Measurements from ENCODE around the gene PCSK6. TPM values are rescaled to one million over a fixed set of nuclear protein-coding genes. Genes with fewer than 3 reads are reported as not detected.

Gene PCSK6
- total RNA-seq, 2 donors from 2014 or later = 29.9 to 39.5 TPM

GRCh38 chr15:101437209-101437608, 52.3 kb downstream of the PCSK6 start:
- Histone ChIP-seq H3K27ac (no peak overlapping the region), H3K9ac (ENCODE audit: low read depth in 2 of 2, low read length in 2 of 2) (no peak overlapping the region), H3K4me1 (no peaks in the 10 kb centered on the region), H3K27me3 (no peaks in the 10 kb centered on the region), H3K36me3 (no peaks in the 10 kb centered on the region), H3K9me3 (no peaks in the 10 kb centered on the region), H3K4me3 (no peak overlapping the region)
- no peak for TF ChIP-seq CTCF (IDR thresholded peaks at IDR 0.05)
- intact Hi-C loops (cut with DNase I) = no loop called here
- no peak for DNase-seq

DNA sequence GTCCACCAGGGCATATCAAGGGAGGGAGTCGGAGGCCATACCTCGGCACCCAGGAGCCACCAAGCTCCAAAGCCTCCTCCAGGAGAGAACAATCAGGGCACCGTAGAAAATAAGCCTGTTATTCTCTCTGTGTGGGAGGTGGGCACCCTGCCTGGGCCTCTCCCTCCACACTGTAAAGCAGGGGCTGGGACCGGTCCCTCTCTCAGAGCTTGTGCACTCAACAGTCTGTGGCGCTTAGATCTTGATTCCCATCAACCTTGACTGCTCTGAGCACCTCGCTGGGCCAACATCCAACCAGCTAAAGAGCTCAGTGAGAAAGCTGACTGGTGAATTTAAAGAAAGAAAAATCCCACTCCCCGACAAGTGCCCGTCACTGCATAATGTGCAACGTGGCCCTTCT, 53.0 kb downstream of the PCSK6 start:
- intact Hi-C loops (cut with DNase I) = no loop called here
- TF ChIP-seq CTCF (IDR thresholded peaks at IDR 0.05) = no peak
- no peaks in the 10 kb centered on the region for H3K9me3 ChIP-seq
- no peak overlapping the region for H3K4me3 ChIP-seq
- DNase-seq = no peak
- no peaks in the 10 kb centered on the region for H3K27me3 ChIP-seq
- H3K4me1 ChIP-seq = no peaks in the 10 kb centered on the region
- H3K9ac ChIP-seq (ENCODE audit: low read depth in 2 of 2, low read length in 2 of 2) = no peak overlapping the region
- H3K27ac ChIP-seq = no peak overlapping the region
- H3K36me3 ChIP-seq = no peaks in the 10 kb centered on the region

- no peak for DNase-seq
- no peak overlapping the region for H3K27ac ChIP-seq
- TF ChIP-seq CTCF (IDR thresholded peaks at IDR 0.05) = no peak
- no peaks in the 10 kb centered on the region for H3K36me3 ChIP-seq
- no peak overlapping the region for H3K9ac ChIP-seq (ENCODE audit: low read depth in 2 of 2, low read length in 2 of 2)
- no peaks in the 10 kb centered on the region for H3K4me1 ChIP-seq
- H3K9me3 ChIP-seq = no peaks in the 10 kb centered on the region
- intact Hi-C loops (cut with DNase I) = no loop called here
- H3K27me3 ChIP-seq = no peaks in the 10 kb centered on the region
- H3K4me3 ChIP-seq = no peak overlapping the region
Measured at GRCh38 chr15:101435761-101436160, 53.7 kb downstream of the PCSK6 start.

- no peak overlapping the region for H3K9ac ChIP-seq (ENCODE audit: low read depth in 2 of 2, low read length in 2 of 2)
- TF ChIP-seq CTCF (IDR thresholded peaks at IDR 0.05) = no peak
- no peaks in the 10 kb centered on the region for H3K27me3 ChIP-seq
- H3K27ac ChIP-seq = no peak overlapping the region
- DNase-seq = no peak
- no peak overlapping the region for H3K4me3 ChIP-seq
- H3K36me3 ChIP-seq = no peaks in the 10 kb centered on the region
- H3K4me1 ChIP-seq = no peaks in the 10 kb centered on the region
- intact Hi-C loops (cut with DNase I) = no loop called here
- H3K9me3 ChIP-seq = no peaks in the 10 kb centered on the region
Measured at GRCh38 chr15:101434032-101434920, 55.2 kb downstream of the PCSK6 start.

- intact Hi-C loops (cut with DNase I) = no loop called here
- Histone ChIP-seq H3K4me1 (no peaks in the 10 kb centered on the region), H3K4me3 (no peak overlapping the region), H3K27me3 (no peaks in the 10 kb centered on the region), H3K9ac (ENCODE audit: low read depth in 2 of 2, low read length in 2 of 2) (no peak overlapping the region), H3K9me3 (no peaks in the 10 kb centered on the region), H3K36me3 (no peaks in the 10 kb centered on the region), H3K27ac (no peak overlapping the region)
- no peak for TF ChIP-seq CTCF (IDR thresholded peaks at IDR 0.05)
- DNase-seq = no peak
Measured at GRCh38 chr15:101433396-101433795, 56.1 kb downstream of the PCSK6 start.
